HEK293T (cell line): Measurements from ENCODE around the gene MYEOV.

Experiments
- CTBP1 ChIP-seq: fragments of 450-650 bp; IDR thresholded peaks from 2 replicates; pipeline ENCODE4 v1.6.1; 2016; ENCODE audit warnings: borderline replicate concordance
- FOXM1 ChIP-seq: fragments of 450-650 bp; IDR thresholded peaks from 2 replicates; pipeline ENCODE4 v1.6.1; 2017; ENCODE audit warnings: mild to moderate bottlenecking, borderline replicate concordance
- L3MBTL2 ChIP-seq: fragments of 450-650 bp; conservative IDR thresholded peaks from 2 replicates; pipeline ENCODE4 v1.6.1; 2016; ENCODE audit warnings: mild to moderate bottlenecking
- PKNOX1 ChIP-seq: fragments of 450-650 bp; IDR thresholded peaks from 2 replicates; pipeline ENCODE4 v1.6.1; 2016
- SP1 ChIP-seq: fragments of 450-650 bp; IDR thresholded peaks from 2 replicates; pipeline ENCODE4 v1.6.1; 2017
- ZNF384 ChIP-seq: fragments of 450-650 bp; IDR thresholded peaks from 2 replicates; pipeline ENCODE4 v1.6.1; 2016

GRCh38 chr11:69251639-69252489 lies 42.1 kb upstream of the MYEOV start:
- TF ChIP-seq PKNOX1 (no peak), CTBP1 (no peak), SP1 (no peak), FOXM1 (no peak), ZNF384 (no peak), L3MBTL2 (no peak)
